Sigmoid colon (tissue), 7 donors: ENCODE measurements around the gene RASGRP3. TPM values are rescaled to one million over a fixed set of nuclear protein-coding genes. Genes with fewer than 3 reads are reported as not detected.

Experiments used
- DNase-seq: peaks from one replicate; pipeline ENCODE4 v3.0.0-alpha.2; 2019
- H3K27ac ChIP-seq, 4 donors: fragments of 200-600 bp; sonication (generic); one replicate each; pipeline ENCODE4 v1.5.1; 2016 to 2019; ENCODE audit warnings: mild to moderate bottlenecking in 1 of 4
- H3K27me3 ChIP-seq, 3 donors: fragments of 200-600 bp; sonication (generic); one replicate each; pipeline ENCODE4 v1.5.1; 2019; ENCODE audit warnings: mild to moderate bottlenecking in 1 of 3
- H3K36me3 ChIP-seq, 4 donors: fragments of 200-600 bp; sonication (generic); one replicate each; pipeline ENCODE4 v1.5.1; 2016 to 2019
- H3K4me1 ChIP-seq, 4 donors: fragments of 200-600 bp; sonication (generic); one replicate each; pipeline ENCODE4 v1.5.1; 2017 to 2019
- H3K4me3 ChIP-seq, 4 donors: fragments of 200-600 bp; sonication (generic); one replicate each; pipeline ENCODE4 v1.5.1; 2017 to 2019; ENCODE audit warnings: mild to moderate bottlenecking in 2 of 4, moderate library complexity in 1 of 4
- H3K9me3 ChIP-seq, 4 donors: fragments of 200-600 bp in 3 of 4; sonication (generic) in 3 of 4; one replicate each; pipeline versions ENCODE4 v1.5.1 to v1.6.1; 2013 to 2019
- CTCF ChIP-seq, 4 experiments: fragments of 450-650 bp in 3 of 4; fragments of 200-600 bp in 1 of 4; IDR thresholded peaks; one replicate each; pipeline ENCODE4 v1.5.1; 2016 to 2019; ENCODE audit warnings: antibody characterized with exemption in 4 of 4, mild to moderate bottlenecking in 3 of 4, moderate library complexity in 2 of 4
- EP300 ChIP-seq, 4 donors: sonication (generic); formaldehyde crosslinking; IDR thresholded peaks; one replicate each; pipeline ENCODE4 v1.6.1; 2017; ENCODE audit warnings: antibody characterized with exemption in 4 of 4
- POLR2A ChIP-seq, 2 donors: fragments of 450-650 bp; IDR thresholded peaks; one replicate each; pipeline ENCODE4 v1.6.1; 2016; ENCODE audit warnings: antibody characterized with exemption in 2 of 2, mild to moderate bottlenecking in 2 of 2, moderate library complexity in 2 of 2
- POLR2AphosphoS5 ChIP-seq, 4 donors: sonication (generic); formaldehyde crosslinking; IDR thresholded peaks; one replicate each; pipeline ENCODE4 v1.6.1; 2017; ENCODE audit warnings: antibody characterized with exemption in 4 of 4
- WGBS, 2 donors: extraction: QIAGEN DNeasy Blood & Tissue Kit; methylation state at CpG; one replicate each; pipeline ENCODE4 v1.1.7; 2013; 5-methylcytosine and 5-hydroxymethylcytosine counted together
- intact Hi-C: fragments of 100-400 bp; cut with DNase I; formaldehyde crosslinking; loops from one replicate; pipeline ENCODE4 v1.15.1; 2023
- polyA plus RNA-seq, 3 donors: library from polyadenylated mRNA; stranded (reverse); fragments of 200-250 nt; gene quantifications; one replicate each; pipeline ENCODE4 v1.2.3, GENCODE V29; 2013
- total RNA-seq, 4 donors: library from RNA; depleted of rRNA; stranded (reverse); fragments of >200 nt; gene quantifications; one replicate each; pipeline ENCODE4 v1.1.0, GENCODE V29; 2016
- donor health status: healthy with polysubstance abuse.
- donor health status: Bipolar disorder and iron deficiency.
- donor health status: healthy.

The RASGRP3 gene
- total and polyA plus RNA-seq, 7 donors = 1.8 to 14.7 (median 6.7) TPM

DNA sequence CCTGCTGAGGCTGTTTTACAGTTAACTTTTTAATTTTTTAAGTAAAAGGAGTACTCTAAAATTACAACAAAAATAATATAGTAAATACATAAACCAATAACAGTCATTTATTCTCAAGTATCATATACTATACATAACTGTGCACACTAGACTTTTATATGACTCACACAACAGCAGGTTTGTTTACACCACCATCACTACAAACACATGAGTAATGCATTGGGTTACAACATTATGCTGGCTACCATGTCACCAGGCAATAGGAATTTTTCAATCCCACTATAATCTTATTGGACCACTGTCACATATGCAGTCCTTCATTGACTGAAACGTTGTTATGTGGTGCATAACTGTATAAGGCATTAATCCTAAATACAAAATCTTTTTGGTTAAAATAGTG, 42.5 kb downstream of the RASGRP3 start:
- Histone ChIP-seq H3K4me1 (peaks cover 0 to 18% (median 12%) of the 10 kb centered on the region in 4 donors), H3K4me3 (no peak overlapping the region), H3K9me3 (no peaks in the 10 kb centered on the region), H3K36me3 (no peaks in the 10 kb centered on the region), H3K27me3 (no peaks in the 10 kb centered on the region), H3K27ac (no peak overlapping the region)
- TF ChIP-seq EP300 (IDR thresholded peaks at IDR 0.05) (no peak), POLR2AphosphoS5 (IDR thresholded peaks at IDR 0.05) (no peak), CTCF (IDR thresholded peaks at IDR 0.05) (no peak), POLR2A (IDR thresholded peaks at IDR 0.05) (no peak)
- DNase-seq = no peak
- WGBS, 2 donors = 80 to 82% methylated on average over 1 of the region's 1 CpG
- intact Hi-C loops = no loop called here

DNA sequence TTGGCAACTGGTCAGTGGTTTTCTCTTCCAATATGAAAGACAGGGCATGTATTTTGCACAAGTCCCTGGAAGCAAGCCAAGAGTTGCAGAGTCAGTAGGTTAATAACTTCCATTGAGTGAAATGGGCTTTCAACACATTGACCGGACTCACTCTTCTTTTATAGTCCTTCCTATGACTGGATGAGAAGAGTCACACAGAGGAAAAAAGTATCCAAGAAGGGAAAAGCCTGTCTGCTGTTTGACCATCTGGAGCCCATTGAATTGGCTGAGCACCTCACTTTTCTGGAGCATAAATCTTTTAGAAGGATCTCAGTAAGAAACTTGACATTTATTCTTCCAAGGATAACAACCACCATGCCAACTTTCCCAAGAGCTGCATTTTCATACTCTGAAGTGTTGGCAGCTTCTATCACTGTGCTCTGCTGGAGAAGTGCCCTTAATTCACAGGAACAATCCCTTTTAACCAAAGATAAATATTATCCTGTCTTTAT, 45.4 kb downstream of the RASGRP3 start:
- no peaks in the 10 kb centered on the region for H3K9me3 ChIP-seq
- H3K27ac ChIP-seq = peak overlapping the region in 1 of 4 donors; percentile 41
- no peaks in the 10 kb centered on the region for H3K27me3 ChIP-seq
- DNase-seq = no peak
- intact Hi-C loops = no loop called here
- no peaks in the 10 kb centered on the region for H3K36me3 ChIP-seq
- no peak for TF ChIP-seq POLR2A (IDR thresholded peaks at IDR 0.05)
- no peak for TF ChIP-seq CTCF (IDR thresholded peaks at IDR 0.05)
- no peak for TF ChIP-seq POLR2AphosphoS5 (IDR thresholded peaks at IDR 0.05)
- TF ChIP-seq EP300 (IDR thresholded peaks at IDR 0.05) = no peak
- 53 to 71% methylated on average over 1 of the region's 1 CpG for WGBS, 2 donors
- H3K4me1 ChIP-seq = peaks cover 0 to 18% (median 12%) of the 10 kb centered on the region in 4 donors
- H3K4me3 ChIP-seq = no peak overlapping the region

GRCh38 chr2:33522576-33522975, 46.1 kb downstream of the RASGRP3 start:
- H3K4me3 ChIP-seq = no peak overlapping the region
- intact Hi-C loops = no loop called here
- no peak overlapping the region for H3K27ac ChIP-seq
- TF ChIP-seq POLR2AphosphoS5 (IDR thresholded peaks at IDR 0.05) = no peak
- TF ChIP-seq EP300 (IDR thresholded peaks at IDR 0.05) = no peak
- TF ChIP-seq POLR2A (IDR thresholded peaks at IDR 0.05) = no peak
- no peak for TF ChIP-seq CTCF (IDR thresholded peaks at IDR 0.05)
- no peaks in the 10 kb centered on the region for H3K9me3 ChIP-seq
- H3K4me1 ChIP-seq = peaks cover 0 to 18% (median 12%) of the 10 kb centered on the region in 4 donors
- no peaks in the 10 kb centered on the region for H3K27me3 ChIP-seq
- no peaks in the 10 kb centered on the region for H3K36me3 ChIP-seq
- WGBS, 2 donors = 74 to 81% methylated on average over 4 of the region's 4 CpGs
- DNase-seq = no peak

GRCh38 chr2:33525666-33526065, 49.2 kb downstream of the RASGRP3 start:
- TF ChIP-seq POLR2A (IDR thresholded peaks at IDR 0.05) (no peak), EP300 (IDR thresholded peaks at IDR 0.05) (no peak), POLR2AphosphoS5 (IDR thresholded peaks at IDR 0.05) (no peak), CTCF (IDR thresholded peaks at IDR 0.05) (no peak)
- H3K36me3 ChIP-seq = no peaks in the 10 kb centered on the region
- DNase-seq = no peak
- no peaks in the 10 kb centered on the region for H3K27me3 ChIP-seq
- 88 to 94% methylated on average over 6 of the region's 6 CpGs for WGBS, 2 donors
- H3K4me1 ChIP-seq = peaks cover 0 to 22% (median 13%) of the 10 kb centered on the region in 4 donors
- H3K27ac ChIP-seq = no peak overlapping the region
- H3K4me3 ChIP-seq = no peak overlapping the region
- H3K9me3 ChIP-seq = no peaks in the 10 kb centered on the region
- intact Hi-C loops = no loop called here

GRCh38 chr2:33526132-33526531, 49.7 kb downstream of the RASGRP3 start:
- 21 to 58% methylated on average over 2 of the region's 2 CpGs for WGBS, 2 donors
- H3K27me3 ChIP-seq = no peaks in the 10 kb centered on the region
- H3K27ac ChIP-seq = no peak overlapping the region
- no peaks in the 10 kb centered on the region for H3K36me3 ChIP-seq
- TF ChIP-seq CTCF (IDR thresholded peaks at IDR 0.05) = no peak
- TF ChIP-seq POLR2AphosphoS5 (IDR thresholded peaks at IDR 0.05) = no peak
- TF ChIP-seq EP300 (IDR thresholded peaks at IDR 0.05) = no peak
- no peak for TF ChIP-seq POLR2A (IDR thresholded peaks at IDR 0.05)
- intact Hi-C loops = no loop called here
- no peaks in the 10 kb centered on the region for H3K9me3 ChIP-seq
- peaks cover 0 to 22% (median 13%) of the 10 kb centered on the region in 4 donors for H3K4me1 ChIP-seq
- no peak overlapping the region for H3K4me3 ChIP-seq
- DNase-seq = no peak
